DMS53 treated with DMSO at 0.1 percent for 48 hours (cell line): ENCODE data around the gene SENP7.
"Not testable (repeated sequence)": the region's sequence is repeated elsewhere in the genome, so short reads cannot be mapped to it uniquely, and the experiment has no call there.

Source experiments
- DNase-seq: peaks from one replicate; lab custom pipeline; 2025; ENCODE audit not compliant: unreplicated experiment; lab: John Stamatoyannopoulos, UW

The SENP7 gene

DNA sequence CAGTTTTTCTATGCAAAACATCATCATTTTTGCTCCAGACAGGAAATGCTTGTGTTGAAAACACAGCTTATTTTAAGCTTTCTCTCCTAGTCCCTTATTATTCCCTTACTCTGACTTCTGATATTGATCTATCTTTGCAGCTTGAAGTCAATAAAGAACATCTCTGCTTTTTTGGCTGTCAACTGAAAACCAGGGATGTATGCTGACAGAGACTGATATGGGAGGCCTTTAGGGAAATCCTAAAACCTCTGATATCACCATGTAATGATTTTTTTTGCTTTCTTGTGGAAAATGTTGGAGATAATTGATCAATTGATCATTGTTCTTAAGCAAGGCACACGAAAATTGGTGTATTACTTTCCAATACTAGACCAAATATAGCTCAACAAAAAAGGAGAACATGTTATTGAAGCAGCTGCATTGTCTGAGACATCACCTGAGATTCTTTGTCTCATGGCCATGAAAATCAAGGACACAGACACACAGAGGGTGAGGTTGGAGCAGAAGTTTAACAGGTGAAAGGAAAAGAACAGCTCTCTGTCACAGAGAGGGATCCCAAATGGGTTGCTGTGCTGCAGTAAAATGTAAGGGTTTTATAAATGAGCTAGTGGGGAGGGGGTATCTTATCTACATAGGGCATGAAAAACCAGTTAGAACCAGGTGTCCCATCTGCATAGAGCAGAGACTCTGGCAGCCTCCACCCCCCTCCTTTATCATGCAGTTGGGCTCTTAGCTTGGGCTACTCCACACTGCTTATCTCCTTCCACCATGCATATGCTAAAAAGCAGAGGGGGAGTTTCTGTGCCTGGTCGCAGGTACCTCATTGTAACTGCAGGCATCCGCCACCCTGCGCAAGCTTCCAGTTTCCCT, 17.0 kb upstream of the SENP7 start:
- no peak for DNase-seq

DNA sequence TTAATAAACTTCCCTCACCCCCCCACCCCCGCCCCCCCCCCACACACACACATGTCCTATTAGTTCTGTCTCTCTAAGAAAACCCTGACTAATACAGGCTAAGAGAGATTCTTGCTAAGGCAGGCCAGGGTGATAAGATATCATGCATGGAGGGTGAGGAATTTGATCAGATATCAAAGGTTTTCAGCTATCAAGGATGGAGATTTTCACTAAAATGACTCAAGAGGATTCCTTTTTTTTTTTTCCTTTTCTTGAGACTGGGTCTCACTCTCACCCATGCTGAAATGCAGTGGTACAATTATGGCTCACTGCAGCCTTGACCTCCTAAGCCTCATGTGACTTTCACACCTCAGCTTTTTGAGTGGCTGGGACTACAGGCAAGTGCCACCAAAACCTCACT, 14.9 kb upstream of the SENP7 start:
- DNase-seq: no peak

DNA sequence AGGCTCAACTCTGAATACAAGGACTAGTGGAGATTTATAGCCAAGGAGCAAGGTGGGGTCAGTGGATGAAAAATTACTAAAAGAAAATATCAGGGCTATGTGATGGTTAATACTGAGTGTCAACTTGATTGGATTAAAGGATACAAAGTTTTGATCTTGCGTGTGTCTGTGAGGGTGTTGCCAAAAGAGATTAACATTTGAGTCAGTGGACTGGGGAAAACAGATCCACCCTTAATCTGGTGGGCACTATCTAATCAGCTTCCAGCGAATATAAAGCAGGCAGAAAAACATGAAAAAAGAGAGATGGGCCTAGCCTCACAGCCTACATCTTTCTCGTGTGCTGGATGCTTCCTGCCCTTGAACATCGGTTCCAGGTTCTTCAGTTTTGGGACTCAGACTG, 14.4 kb upstream of the SENP7 start:
- no peak for DNase-seq

DNA sequence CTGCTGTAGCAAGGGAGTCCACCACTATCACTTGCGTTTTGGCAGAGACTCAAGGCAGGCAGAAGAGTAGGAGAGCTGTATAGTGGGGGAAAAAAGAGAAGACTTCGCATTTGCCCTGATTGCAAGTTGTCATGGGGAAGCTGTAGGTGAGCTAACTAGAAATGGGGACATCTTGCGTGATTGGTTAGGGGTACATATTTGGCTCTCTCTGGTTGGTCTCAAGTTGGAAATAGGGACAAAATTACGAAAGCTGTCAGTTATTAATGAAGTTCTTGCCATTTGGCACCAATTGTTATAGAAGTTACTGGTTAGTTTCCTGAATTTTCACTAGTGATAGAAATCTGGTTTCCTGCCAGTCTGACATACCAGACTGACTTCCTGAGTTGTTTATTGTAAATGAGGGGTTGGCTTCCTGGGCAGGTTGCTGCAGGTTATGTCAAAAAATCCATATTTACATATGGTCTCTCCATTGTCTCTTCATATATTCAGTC, 8.2 kb upstream of the SENP7 start:
- DNase-seq: no peak

DNA sequence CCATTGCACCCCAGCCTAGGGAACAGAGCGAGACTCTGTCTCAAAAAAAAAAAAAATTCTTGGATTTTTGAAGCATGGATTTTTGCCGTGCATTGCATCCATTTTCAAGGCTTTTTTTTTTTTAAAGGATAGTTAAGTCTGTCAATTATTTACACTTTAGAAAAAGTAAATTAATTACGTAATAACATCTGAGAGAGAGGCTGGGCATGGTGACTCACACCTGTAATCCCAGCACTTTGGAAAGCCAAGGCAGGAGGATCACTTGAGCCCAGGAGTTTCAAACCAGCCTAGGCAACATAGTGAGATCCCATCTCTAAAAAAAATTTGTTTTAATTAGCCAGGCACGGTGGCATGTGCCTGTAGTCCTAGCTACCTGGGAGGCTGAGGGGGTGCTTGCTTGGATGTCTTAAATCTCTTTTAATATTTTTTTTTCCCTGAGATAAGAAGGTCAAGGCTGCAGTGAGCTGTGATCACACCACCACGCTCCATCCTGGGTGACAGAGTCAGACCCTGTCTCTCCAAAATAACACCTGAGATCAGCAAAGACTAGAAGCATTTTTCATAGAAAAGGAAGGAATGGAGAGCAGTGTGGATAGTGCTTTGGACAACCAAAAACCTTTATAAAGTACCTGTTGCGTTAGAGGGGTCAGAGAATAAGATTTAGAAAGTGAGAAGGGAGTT, 6.8 kb upstream of the SENP7 start:
- DNase-seq: peak; percentile 62

DNA sequence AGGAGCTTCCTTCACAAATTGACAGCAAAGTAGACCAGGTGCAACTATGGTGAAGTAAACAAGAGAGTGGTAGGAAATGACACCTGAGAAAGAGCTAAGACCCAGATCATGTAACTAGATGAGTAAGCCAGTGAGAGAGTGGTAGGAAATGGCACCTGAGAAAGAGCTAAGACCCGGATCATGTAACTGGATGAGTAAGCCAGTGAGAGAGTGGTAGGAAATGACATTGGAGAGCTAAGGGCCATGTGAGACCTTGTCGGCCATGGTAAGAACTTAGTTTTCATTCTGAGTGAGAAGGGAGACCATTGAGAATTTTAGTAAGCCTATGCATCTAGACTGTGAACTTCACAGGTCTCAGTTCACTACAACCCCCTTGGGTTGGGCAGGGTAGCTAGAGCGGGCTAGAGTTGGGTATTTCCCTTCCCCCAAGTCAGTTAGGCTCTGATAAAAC, 5.4 kb upstream of the SENP7 start:
- peak; percentile 92 for DNase-seq

DNA sequence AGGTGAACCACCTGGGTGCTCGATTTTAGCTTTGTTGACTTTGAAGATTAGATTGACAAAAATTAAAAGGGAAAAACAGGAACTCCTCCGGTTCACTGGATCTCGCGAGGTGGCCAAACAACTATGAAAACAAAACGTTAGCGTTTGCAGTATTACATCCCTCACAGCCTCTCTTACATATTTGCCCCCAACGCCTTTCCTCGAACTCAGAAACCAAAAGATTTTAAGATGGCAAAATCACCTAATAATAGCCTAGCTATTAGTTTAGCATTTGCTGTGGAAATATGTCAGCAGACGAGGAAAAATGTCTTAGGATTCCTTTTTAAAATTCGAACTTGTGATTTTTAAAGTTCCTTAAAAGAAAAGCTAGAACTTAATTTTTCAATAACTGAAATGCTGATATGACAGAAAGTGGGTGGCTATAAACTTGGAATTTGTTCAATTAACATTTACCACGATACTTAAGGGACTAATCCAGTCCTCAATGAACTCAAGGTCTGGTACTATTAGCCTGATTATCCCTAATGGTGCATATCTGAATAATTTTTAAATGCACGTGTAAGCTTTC, 491 bp upstream of the SENP7 start:
- DNase-seq: no peak

DNA sequence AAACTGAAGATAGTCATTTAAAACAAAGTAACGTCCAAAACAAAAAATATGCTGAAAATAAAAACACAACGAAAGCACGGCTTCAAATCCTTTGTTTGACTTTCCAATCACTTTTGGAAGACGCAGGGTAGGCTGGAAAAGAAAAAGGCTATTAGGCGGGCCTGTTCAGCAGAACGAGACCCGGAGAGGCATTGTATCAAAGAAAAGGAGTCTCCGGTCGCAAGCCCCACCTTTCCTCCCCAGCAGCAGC, 691 bp downstream of the SENP7 start:
- no peak for DNase-seq

DNA sequence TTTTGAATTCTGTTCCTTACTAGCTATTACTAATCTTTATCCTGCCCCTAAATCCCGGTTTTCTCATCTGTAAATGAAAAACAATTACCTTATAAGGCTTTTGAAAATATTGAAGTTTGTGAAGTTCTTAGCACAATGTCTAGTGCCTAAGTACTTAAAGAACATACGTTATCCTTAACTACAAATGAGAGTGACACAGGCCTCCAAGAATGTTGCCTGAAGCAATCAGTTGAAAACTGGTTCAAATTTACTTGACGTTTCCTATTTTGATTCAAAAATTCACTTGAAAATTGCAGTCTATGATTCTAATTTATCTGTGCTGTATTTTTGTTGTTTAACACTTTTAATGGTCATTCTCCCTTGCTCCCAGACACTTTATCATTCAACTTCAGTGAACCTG, 3.2 kb downstream of the SENP7 start:
- DNase-seq: no peak

DNA sequence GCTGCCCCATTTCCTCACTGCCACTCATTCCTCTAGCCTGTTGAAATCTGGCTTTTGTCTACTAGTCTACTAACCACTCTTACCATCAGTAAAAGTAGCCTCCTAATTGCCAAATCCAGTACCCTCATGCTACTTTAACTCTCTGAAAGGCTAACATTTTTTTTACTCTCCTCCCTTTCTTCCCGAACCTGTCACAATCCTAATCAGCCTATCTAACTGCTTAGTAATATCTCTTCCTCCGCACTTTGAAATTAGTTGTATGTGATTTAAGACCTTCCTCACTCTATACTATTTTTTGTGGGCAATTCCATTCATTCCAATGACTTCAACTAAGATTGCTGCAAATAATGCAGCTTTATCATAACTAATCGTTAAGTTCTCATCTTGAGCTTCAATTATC, 3.7 kb downstream of the SENP7 start:
- DNase-seq: no peak

DNA sequence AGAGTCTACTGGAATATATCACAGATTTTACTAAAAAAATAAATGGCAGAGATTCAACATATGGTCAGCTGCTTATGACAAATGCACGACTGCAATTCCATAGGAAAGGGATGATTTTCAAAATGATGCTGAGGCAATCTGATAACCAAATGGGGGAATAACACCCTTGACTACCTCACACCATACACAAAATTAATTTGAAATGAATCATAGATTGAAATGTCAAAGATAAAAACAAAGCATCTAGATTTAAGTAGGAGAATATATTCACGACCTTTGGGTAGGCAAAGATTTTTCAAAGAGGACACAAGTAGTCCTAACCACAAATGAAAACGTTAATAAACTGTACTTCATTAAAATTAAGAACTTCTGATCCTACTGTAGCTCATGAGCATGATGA, 11.2 kb downstream of the SENP7 start:
- no peak for DNase-seq

DNA sequence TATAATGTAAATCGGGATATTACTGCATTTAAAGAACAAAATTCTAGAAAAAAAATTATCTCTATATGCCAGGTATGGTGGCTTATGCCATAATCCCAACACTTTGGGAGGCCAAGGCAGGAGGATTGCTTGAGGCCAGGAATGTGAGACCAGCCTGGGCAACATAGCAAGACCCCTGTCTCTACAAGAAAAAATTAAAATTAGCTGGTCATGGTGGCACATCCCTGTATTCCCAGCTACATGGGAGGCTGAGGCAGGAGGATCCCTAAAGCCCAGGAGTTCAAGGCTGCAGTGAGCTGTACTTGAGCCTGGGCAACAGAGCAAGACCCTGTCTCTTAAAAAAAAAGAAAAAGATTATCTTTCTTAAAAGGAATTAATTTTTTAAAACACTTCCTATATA, 12.8 kb downstream of the SENP7 start:
- no peak for DNase-seq

DNA sequence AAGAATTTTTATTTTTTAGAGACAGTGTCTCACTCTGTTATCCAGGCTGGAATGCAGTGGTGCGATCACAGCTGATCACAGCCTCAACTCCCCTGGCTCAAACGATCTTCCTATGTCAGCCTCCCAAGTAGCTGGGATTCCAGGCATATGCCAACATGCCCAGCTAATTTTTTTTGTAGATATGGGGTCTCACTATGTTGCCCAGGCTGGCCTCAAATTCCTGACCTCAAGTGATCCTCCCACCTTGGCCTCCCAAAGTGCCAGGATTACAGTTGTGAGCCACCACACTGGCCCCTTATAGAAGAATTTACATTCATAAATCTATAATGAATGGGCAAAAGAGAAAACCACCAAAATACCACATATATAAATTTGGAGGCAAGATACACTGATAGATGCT, 15.2 kb downstream of the SENP7 start:
- DNase-seq: no peak

DNA sequence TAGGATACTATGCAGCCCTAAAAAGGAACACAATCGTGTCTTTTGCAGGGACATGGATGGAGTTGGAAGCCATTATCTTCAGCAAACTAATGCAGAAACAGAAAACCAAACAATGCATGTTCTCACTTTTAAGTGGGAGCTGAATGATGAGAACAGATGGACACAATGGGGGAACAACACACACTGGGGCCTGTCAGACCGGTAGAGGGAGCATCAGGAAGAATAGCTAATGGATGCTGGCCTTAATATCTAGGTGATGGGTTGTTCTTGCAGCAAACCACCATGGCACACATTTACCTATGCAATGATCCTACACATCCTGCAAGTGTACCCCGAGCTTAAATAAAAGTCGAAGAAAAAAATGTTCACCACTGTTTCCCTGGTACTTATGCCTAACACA, 17.5 kb downstream of the SENP7 start:
- no peak for DNase-seq

DNA sequence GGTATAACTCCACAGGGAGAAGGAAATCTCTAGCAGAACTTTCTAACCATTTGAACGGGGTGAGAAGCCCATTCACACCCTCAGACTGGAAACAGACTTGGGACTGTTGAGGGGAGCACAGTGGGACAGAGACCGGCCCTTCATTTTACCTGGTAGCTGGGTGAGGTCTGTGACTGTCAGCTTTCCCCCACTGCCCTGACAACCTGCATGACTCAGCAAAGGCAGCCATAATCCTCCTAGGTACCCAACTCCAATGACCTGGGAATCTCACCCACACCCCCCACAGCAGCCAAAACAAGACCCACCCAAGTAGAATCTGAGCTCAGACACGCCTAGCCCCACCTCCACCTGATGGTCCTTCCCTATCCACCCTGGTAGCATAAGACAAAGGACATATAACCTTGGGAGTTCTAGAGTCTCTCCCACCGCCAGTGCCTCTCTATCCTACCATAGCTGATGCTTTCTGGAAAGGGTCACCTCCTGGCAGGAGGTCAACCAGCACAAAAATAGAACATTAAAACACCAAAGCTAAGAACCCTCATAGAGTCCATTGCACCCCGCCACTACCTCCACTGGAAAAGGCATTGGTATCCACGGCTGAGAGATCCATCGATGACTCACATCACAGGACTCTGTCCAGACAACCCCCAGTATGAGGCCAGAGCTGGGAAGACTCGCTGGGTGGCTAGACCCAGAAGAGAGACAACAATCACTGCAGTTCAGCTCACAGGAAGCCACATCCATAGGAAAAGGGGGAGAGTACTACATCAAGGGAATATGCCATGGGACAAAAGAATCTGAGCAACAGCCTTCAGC, 28.0 kb downstream of the SENP7 start:
- no peak for DNase-seq

DNA sequence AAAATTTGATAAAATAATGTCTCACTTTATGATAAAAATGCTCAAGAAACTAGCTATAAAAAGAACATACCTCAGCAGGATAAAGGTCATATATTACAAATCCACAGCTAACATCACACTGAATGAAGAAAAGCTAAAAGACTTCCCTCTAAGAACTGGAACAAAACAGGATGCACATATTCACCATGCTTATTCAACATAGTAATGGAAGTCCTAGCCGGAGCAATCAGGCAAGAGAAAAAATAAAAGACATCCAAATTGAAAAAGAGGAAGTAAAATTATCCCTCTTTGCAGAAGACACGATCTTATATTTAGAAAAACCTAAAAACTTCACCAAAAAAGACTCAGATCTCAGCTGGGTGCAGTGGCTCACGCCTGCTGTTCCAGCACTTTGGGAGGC, 34.0 kb downstream of the SENP7 start:
- DNase-seq: no peak

DNA sequence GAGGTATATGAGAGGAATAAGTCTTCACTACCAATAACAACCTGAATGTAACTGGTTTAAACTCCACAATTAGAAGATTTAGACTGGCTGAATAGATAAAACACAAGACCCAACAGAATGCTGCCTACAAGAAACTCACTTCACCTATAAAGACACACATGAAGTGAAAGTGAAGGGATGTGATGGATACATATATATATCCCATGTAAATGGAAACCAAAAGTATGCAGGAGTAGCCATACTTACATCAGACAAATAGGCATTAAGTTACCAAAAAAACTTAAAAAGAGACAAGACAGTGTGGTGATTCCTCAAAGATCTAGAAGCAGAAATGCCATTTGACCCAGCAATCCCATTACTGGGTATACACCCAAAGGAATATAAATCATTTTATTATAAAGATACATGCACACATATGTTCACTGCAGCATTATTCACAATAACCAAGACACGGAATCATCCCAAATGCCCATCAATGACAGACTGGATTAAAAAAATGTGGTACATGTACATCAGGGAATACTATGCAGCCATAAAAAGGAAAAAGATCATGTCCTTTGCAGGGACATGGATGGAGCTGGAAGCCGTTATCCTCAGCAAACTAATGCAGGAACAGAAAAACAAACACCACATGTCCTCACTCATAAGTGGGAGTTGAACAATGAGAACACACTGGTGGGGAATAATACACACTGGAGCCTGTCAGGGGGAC, 38.0 kb downstream of the SENP7 start:
- DNase-seq: not testable (repeated sequence)

DNA sequence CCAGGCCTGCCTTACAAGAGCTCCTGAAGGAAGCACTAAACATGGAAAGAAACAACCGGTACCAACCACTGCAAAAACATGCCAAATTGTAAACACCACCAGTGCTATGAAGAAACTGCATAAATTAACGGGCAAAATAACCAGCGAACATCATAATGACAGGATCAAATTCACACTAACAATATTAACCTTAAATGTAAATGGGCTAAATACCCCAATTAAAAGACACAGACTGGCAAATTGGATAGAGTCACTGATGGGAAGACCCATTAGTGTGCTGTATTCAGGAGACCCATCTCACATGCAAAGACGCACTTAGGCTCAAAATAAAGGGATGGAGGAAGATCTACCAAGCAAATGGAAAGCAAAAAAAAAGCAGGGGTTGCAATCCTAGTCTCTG, 44.3 kb downstream of the SENP7 start:
- not testable (repeated sequence) for DNase-seq

DNA sequence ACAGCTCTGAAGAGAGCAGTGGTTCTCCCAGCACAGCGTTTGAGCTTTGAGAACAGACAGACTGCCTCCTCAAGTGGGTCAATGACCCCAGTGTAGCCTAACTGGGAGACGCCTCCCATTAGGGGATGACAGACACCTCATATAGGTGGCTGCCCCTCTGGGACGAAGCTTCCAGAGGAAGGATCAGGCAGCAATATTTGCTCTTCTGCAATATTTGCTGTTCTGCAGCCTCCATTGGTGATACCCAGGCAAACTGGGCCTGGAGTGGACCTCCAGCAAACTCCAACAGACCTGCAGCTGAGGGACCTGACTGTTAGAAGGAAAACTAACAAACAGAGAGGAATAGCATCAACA, 45.7 kb downstream of the SENP7 start:
- DNase-seq: not testable (repeated sequence)

DNA sequence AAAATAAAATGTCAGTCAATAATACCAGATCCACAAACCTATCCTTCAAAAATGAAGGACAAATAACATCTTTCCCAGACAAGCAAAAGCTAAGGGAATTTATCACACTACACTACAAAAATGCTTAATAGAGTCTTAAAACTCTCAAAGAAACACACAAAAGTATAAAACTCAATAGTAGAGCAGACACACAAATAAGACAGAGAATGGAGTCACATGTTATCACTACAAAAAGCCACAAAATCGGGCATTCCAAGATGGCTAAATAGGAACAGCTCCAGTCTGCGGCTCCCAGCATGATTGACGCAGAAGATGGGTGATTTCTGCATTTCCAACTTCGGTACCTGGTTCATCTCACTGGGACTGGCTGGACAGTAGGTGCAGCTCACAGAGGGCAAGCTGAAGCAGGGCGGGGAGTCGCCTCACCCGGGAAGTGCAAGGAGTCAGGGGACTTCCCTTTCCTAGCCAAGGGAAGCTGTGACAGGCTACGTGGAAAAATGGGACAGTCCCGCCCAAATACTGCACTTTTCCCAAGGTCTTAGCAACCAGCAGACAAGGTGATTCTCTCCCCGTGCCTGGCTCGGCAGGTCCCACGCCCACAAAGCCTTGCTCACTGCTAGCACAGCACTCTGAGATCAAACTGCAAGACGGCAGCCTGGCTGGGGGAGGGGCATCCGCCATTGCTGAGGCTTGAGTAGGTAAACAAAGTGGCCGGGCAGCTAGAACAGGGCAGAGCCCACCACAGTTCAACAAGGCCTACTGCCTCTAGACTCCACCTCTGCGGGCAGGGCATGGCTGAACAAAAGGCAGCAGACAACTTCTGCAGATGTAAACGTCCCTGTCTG, 46.3 kb downstream of the SENP7 start:
- DNase-seq: no peak
